Measurements from ENCODE around the gene SORCS1. TPM values are rescaled to one million over a fixed set of nuclear protein-coding genes. Genes with fewer than 3 reads are reported as not detected.
A peak's percentile ranks its signal among the peaks of the same experiment; 100 is the strongest.

Gene SORCS1
- total RNA-seq, 6 experiments from 2014 or later = 0.09 to 0.14 (median 0.10) TPM; not detected in 3

- Mint-ChIP-seq H3K9me3 (no peaks in the 10 kb centered on the region), H3K36me3 (ENCODE audit: low read depth) (no peaks in the 10 kb centered on the region), H3K4me3 (no peak overlapping the region), H3K4me1 (ENCODE audit: low read depth) (peaks cover 9% of the 10 kb centered on the region; the same call in 1 of the 2 replicates), H3K27ac (no peak overlapping the region), H3K27me3 (ENCODE audit: insufficient read depth) (no peaks in the 10 kb centered on the region; the same call in 1 of the 2 replicates)
- DNase-seq = no peak
- TF ChIP-seq CTCF (IDR thresholded peaks at IDR 0.05) = no peak
Observed at GRCh38 chr10:106707657-106708056, 456.8 kb downstream of the SORCS1 start.

GRCh38 chr10:106706127-106706526 is 458.4 kb downstream of the SORCS1 start:
- Mint-ChIP-seq H3K4me1 (ENCODE audit: low read depth) (peaks cover 9% of the 10 kb centered on the region; the same call in 1 of the 2 replicates), H3K27me3 (ENCODE audit: insufficient read depth) (no peaks in the 10 kb centered on the region), H3K4me3 (peak overlapping the region; percentile 45; the same call in 1 of the 2 replicates), H3K36me3 (ENCODE audit: low read depth) (no peaks in the 10 kb centered on the region), H3K9me3 (no peaks in the 10 kb centered on the region), H3K27ac (no peak overlapping the region)
- DNase-seq = no peak
- no peak for TF ChIP-seq CTCF (IDR thresholded peaks at IDR 0.05)

GRCh38 chr10:106705681-106706100 is 458.8 kb downstream of the SORCS1 start:
- Mint-ChIP-seq H3K4me1 (ENCODE audit: low read depth) (peaks cover 9% of the 10 kb centered on the region; the same call in 1 of the 2 replicates), H3K9me3 (no peaks in the 10 kb centered on the region), H3K36me3 (ENCODE audit: low read depth) (no peaks in the 10 kb centered on the region), H3K27ac (no peak overlapping the region), H3K4me3 (peak overlapping the region; percentile 45; the same call in 1 of the 2 replicates), H3K27me3 (ENCODE audit: insufficient read depth) (no peaks in the 10 kb centered on the region)
- peak; percentile 18 for DNase-seq
- peak; percentile 91 for TF ChIP-seq CTCF (IDR thresholded peaks at IDR 0.05)

- 0 out of 2 replicates have a peak, but pooled peaks cover 2% of the 10 kb centered on the region for H3K27me3 Mint-ChIP-seq (ENCODE audit: insufficient read depth)
Observed at GRCh38 chr10:106696239-106696638, 468.3 kb downstream of the SORCS1 start.

GRCh38 chr10:106694696-106695095 is 469.8 kb downstream of the SORCS1 start:
- no peak overlapping the region for H3K27ac Mint-ChIP-seq
- no peaks in the 10 kb centered on the region for H3K27me3 Mint-ChIP-seq (ENCODE audit: insufficient read depth)
- DNase-seq = no peak
- no peaks in the 10 kb centered on the region for H3K9me3 Mint-ChIP-seq
- H3K4me3 Mint-ChIP-seq = no peak overlapping the region
- TF ChIP-seq CTCF (IDR thresholded peaks at IDR 0.05) = no peak
- H3K4me1 Mint-ChIP-seq (ENCODE audit: low read depth) = no peaks in the 10 kb centered on the region
- H3K36me3 Mint-ChIP-seq (ENCODE audit: low read depth) = no peaks in the 10 kb centered on the region

More at GRCh38 chr10:106696239-106696638, 468.3 kb downstream of the SORCS1 start:
- H3K36me3 Mint-ChIP-seq (ENCODE audit: low read depth) = no peaks in the 10 kb centered on the region
- DNase-seq = no peak
- H3K4me3 Mint-ChIP-seq = no peak overlapping the region
- no peaks in the 10 kb centered on the region for H3K9me3 Mint-ChIP-seq
- no peak overlapping the region for H3K27ac Mint-ChIP-seq
- TF ChIP-seq CTCF (IDR thresholded peaks at IDR 0.05) = no peak
- H3K4me1 Mint-ChIP-seq (ENCODE audit: low read depth) = no peaks in the 10 kb centered on the region
